Mononuclear cell (primary cell): ENCODE data around the gene RREB1. TPM values are rescaled to one million over a fixed set of nuclear protein-coding genes. Genes with fewer than 3 reads are reported as not detected.

ENCODE experiments used
- H3K27me3 ChIP-seq: 2 replicates; pipeline ENCODE4 v1.6.0; 2011; ENCODE audit warnings: low read length, control low read depth; ENCODE audit not compliant: insufficient read depth
- H3K4me1 ChIP-seq: 2 replicates; pipeline ENCODE4 v1.5.1; 2011; ENCODE audit warnings: mild to moderate bottlenecking, low read length, control low read depth; ENCODE audit not compliant: insufficient read depth
- H3K4me3 ChIP-seq: 2 replicates; pipeline ENCODE4 v1.5.1; 2011; ENCODE audit warnings: mild to moderate bottlenecking, low read length, moderate library complexity
- H3K9me3 ChIP-seq: 2 replicates; pipeline ENCODE4 v1.5.1; 2011; ENCODE audit warnings: low read depth, mild to moderate bottlenecking, control low read depth, low read length
- total RNA-seq: library from RNA; depleted of rRNA; stranded (reverse); fragments of >200 nt; gene quantifications from one replicate; pipeline ENCODE4 v1.2.3, GENCODE V29; 2012

Gene RREB1
- total RNA-seq, 1 donor = 47.5 TPM

- H3K4me1 ChIP-seq = peaks cover 73% of the 10 kb centered on the region
- no peaks in the 10 kb centered on the region for H3K9me3 ChIP-seq
- H3K4me3 ChIP-seq = peak overlapping the region; percentile 63
- no peaks in the 10 kb centered on the region for H3K27me3 ChIP-seq
Observed at GRCh38 chr6:7140631-7141378, 33.0 kb downstream of the RREB1 start.

- H3K4me3 ChIP-seq = no peak overlapping the region
- H3K9me3 ChIP-seq = no peaks in the 10 kb centered on the region
- H3K4me1 ChIP-seq = peaks cover 73% of the 10 kb centered on the region
- H3K27me3 ChIP-seq = no peaks in the 10 kb centered on the region
Observed at GRCh38 chr6:7142228-7142801, 34.6 kb downstream of the RREB1 start.

GRCh38 chr6:7142918-7143475 lies 35.2 kb downstream of the RREB1 start:
- Histone ChIP-seq H3K9me3 (no peaks in the 10 kb centered on the region), H3K4me1 (peaks cover 71% of the 10 kb centered on the region), H3K4me3 (no peak overlapping the region), H3K27me3 (no peaks in the 10 kb centered on the region)

GRCh38 chr6:7143476-7143974 lies 35.8 kb downstream of the RREB1 start:
- Histone ChIP-seq H3K4me1 (peaks cover 72% of the 10 kb centered on the region), H3K4me3 (no peak overlapping the region), H3K27me3 (no peaks in the 10 kb centered on the region), H3K9me3 (no peaks in the 10 kb centered on the region)

GRCh38 chr6:7144872-7145584 lies 37.3 kb downstream of the RREB1 start:
- Histone ChIP-seq H3K4me3 (no peak overlapping the region), H3K4me1 (peaks cover 67% of the 10 kb centered on the region), H3K9me3 (no peaks in the 10 kb centered on the region), H3K27me3 (no peaks in the 10 kb centered on the region)

- no peaks in the 10 kb centered on the region for H3K27me3 ChIP-seq
- no peaks in the 10 kb centered on the region for H3K9me3 ChIP-seq
- no peak overlapping the region for H3K4me3 ChIP-seq
- H3K4me1 ChIP-seq = peaks cover 62% of the 10 kb centered on the region
Observed at GRCh38 chr6:7145585-7145884, 37.8 kb downstream of the RREB1 start.

GRCh38 chr6:7145885-7146828 lies 38.4 kb downstream of the RREB1 start:
- Histone ChIP-seq H3K9me3 (no peaks in the 10 kb centered on the region), H3K4me3 (no peak overlapping the region), H3K4me1 (peaks cover 62% of the 10 kb centered on the region), H3K27me3 (no peaks in the 10 kb centered on the region)

GRCh38 chr6:7147051-7147671 lies 39.4 kb downstream of the RREB1 start:
- Histone ChIP-seq H3K4me1 (peaks cover 57% of the 10 kb centered on the region), H3K9me3 (no peaks in the 10 kb centered on the region), H3K4me3 (no peak overlapping the region), H3K27me3 (no peaks in the 10 kb centered on the region)

- Histone ChIP-seq H3K4me3 (no peak overlapping the region), H3K4me1 (peaks cover 52% of the 10 kb centered on the region), H3K27me3 (no peaks in the 10 kb centered on the region), H3K9me3 (no peaks in the 10 kb centered on the region)
Observed at GRCh38 chr6:7148100-7148822, 40.5 kb downstream of the RREB1 start.

GRCh38 chr6:7150381-7151064 lies 42.8 kb downstream of the RREB1 start:
- Histone ChIP-seq H3K27me3 (no peaks in the 10 kb centered on the region), H3K9me3 (no peaks in the 10 kb centered on the region), H3K4me1 (peaks cover 59% of the 10 kb centered on the region), H3K4me3 (no peak overlapping the region)

- Histone ChIP-seq H3K4me3 (no peak overlapping the region), H3K27me3 (no peaks in the 10 kb centered on the region), H3K9me3 (no peaks in the 10 kb centered on the region), H3K4me1 (peaks cover 59% of the 10 kb centered on the region)
Observed at GRCh38 chr6:7151381-7151780, 43.6 kb downstream of the RREB1 start.

- H3K27me3 ChIP-seq = no peaks in the 10 kb centered on the region
- H3K9me3 ChIP-seq = no peaks in the 10 kb centered on the region
- peaks cover 58% of the 10 kb centered on the region for H3K4me1 ChIP-seq
- H3K4me3 ChIP-seq = no peak overlapping the region
Observed at GRCh38 chr6:7152462-7152861, 44.7 kb downstream of the RREB1 start.

- H3K4me3 ChIP-seq = no peak overlapping the region
- peaks cover 60% of the 10 kb centered on the region for H3K4me1 ChIP-seq
- no peaks in the 10 kb centered on the region for H3K9me3 ChIP-seq
- H3K27me3 ChIP-seq = no peaks in the 10 kb centered on the region
Observed at GRCh38 chr6:7153789-7154188, 46.0 kb downstream of the RREB1 start.
